COLO668 (cell line): ENCODE results near the gene FBXO22.
"Not testable (repeated sequence)": the region's sequence is repeated elsewhere in the genome, so short reads cannot be mapped to it uniquely, and the experiment has no call there.

Source experiments
- DNase-seq: peaks from one replicate; lab custom pipeline; 2025; ENCODE audit not compliant: unreplicated experiment; lab: John Stamatoyannopoulos, UW

Gene FBXO22

GRCh38 chr15:75903331-75904239, at the start of gene FBXO22:
Gene FBXO22, plus strand, starts transcription at chr15:75903878. Its CDS starts 86 bp downstream, at chr15:75903964.
- peak; percentile 95 for DNase-seq

DNA sequence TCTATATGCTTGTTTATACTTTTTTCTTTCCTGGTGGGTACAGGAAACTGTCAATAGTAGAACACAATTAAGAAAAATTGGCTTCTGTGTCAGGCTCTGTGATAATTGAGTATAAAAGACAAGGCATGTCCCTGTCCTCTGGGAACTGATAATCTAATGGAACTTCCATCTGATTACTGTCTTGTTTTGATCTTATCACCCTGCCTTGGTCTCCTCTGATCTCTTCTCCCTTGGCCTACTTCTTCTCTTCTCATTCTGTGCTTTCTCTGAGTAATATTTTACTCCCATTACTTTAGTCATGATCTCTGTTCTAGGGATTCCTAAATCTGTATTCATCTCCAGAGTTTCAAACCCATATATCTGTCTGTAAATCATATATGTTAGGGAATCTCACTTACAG, 45.8 kb upstream of the FBXO22 start:
- DNase-seq: no peak

GRCh38 chr15:75861750-75862402, 41.8 kb upstream of the FBXO22 start:
- no peak for DNase-seq

DNA sequence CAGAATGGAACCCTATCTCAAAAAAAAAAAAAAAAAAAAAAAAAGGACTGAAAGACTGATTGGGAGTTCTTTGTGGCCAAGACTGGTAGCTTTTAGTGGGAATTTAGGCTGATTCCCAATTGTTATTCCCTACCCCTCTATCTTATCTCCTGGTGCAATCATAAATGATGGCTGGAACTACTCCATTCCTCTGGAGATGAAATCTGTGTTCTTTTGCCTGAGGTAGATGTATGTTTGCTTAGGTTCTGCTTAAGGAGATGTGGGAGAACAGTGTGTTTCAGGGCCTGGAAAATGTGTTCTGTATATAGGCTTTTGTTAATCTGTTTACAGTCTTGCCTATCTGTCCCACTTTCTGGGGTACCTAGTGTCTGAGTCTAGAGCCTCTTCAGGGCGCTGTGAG, 40.9 kb upstream of the FBXO22 start:
- DNase-seq: no peak

- no peak for DNase-seq
Measured at GRCh38 chr15:75864213-75865059, 39.2 kb upstream of the FBXO22 start.

DNA sequence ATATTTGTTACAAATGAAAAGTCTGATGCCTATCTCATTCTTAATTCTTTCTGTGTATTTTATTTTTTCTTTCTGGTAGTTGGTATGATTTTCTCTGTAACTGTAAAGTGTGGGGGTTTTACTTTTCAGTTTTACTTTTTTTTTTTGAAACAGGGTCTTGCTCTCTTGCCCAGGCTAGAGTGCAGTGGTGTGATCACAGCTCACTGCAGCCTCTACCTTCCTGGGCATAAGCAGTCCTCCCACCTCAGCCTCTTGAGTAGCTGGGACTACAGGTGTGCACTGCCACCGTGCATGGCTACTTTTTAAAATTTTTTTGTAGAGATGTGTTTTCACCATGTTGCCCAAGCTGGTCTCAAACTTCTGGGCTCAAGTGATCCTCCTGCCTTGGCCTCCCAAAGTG, 37.6 kb upstream of the FBXO22 start:
- DNase-seq: not testable (repeated sequence)

DNA sequence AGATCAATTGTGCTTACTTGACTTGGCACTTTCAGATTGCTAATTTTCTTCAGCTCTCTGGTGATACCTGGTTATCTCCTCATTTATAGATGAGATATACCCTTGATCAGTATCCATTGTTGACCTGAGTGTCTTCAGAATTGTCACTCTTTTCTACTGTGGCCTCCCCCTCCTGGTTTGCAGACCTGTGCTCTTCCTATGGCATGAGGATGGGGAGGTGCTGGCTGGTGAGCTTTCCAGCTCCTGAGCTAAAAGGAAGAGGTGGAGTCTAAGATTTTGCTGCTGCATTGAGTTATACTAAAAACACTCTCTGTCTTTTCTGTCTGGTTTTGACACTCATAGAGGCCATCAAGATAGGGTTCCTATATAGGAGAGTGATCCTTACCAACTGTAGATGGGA, 36.8 kb upstream of the FBXO22 start:
- no peak for DNase-seq

GRCh38 chr15:75867449-75867848, 36.2 kb upstream of the FBXO22 start:
- no peak for DNase-seq

DNA sequence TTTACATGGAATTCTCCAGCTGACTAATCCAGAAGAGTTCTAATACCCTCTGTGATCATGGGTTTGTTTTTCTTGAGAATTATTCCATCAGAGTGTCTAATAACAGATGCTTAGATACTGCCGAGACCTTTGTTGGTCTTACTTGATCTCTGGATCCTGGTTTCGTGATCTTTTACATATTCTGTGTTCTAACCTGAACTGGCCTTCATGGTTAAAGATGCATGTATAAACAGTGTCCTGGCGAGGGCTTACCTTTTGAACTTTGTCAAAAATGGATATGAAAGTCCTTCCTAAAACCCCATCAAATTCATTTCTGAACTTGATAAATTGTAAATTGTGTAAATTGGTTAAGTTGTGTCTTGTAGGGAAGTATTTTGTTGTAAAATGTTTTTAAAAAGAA, 35.7 kb upstream of the FBXO22 start:
- no peak for DNase-seq

GRCh38 chr15:75869446-75869845, 34.2 kb upstream of the FBXO22 start:
- DNase-seq: no peak

DNA sequence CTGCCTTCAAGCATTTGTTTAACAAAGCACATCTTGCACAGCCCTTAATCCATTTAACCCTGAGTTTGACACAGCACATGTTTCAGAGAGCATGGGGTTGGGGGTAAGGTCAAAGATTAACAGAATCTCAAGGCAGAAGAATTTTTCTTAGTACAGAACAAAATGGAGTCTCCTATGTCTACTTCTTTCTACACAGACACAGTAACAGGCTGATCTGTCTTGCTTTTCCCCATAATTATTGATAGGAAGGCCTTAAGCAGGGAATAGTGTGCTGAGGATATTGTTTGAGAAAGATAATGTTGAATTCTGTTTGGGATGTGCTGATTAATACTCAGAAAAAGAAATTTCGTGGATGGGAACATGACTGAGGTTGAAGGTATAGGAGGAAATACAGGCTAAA, 32.1 kb upstream of the FBXO22 start:
- not testable (repeated sequence) for DNase-seq

GRCh38 chr15:75872403-75872990, 31.2 kb upstream of the FBXO22 start:
- no peak for DNase-seq

DNA sequence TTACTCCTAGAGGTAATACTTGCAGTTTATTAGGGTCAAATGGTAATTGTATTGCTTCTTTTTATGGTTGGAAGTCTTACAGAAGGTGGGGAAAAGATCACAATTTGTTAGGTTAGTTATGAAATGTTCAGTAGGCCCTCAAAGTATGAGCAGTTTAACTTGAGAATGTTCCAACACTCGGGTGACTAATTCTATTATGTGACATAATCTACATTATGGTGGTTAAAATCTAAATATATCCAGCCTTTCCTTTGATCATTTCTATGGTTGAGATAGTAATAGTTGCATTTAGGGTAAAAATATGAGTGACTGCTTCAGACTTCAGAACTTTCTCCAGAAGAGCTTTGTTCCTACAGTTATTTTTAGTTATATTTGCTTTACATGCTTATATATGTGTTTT, 19.6 kb upstream of the FBXO22 start:
- DNase-seq: no peak

- peak; percentile 20 for DNase-seq
Measured at GRCh38 chr15:75887178-75887577, 16.5 kb upstream of the FBXO22 start.

DNA sequence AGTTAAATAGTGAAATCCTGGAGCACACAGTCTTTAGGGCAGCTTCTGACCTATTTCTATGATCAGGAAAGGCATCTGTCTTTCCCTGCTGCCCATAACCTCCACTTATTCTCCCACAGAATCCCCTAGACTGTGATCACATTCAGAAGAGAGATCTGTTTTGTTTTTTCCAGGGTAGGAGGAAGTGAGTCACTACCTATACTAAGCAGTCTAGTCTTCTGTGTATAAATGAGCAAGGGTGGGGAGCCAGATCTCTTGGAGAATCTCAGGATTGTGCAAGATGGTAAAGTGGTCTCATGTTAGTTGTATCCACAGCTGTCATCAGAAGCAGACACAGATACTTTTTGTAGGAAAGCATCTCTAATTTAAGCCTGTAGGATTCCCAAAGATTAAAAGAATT, 11.8 kb upstream of the FBXO22 start:
- no peak for DNase-seq

DNA sequence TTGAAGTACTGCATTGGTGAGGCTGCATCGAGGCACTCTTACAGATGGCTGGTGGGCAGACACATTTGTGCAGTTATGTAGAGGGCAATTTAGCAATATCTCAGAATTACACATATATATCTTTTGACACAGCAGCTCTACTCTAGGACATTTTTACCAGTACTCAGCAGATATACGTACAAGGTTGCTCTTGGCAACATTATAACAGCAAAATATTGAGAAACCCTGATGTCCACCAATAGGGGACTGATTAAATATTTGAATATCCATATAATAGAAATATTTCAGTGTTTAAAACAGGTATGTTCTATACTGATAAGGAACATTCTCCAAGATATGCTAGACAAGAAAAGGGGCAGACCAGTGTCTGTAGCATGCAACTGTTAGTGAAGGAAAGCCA, 7.9 kb upstream of the FBXO22 start:
- DNase-seq: no peak

DNA sequence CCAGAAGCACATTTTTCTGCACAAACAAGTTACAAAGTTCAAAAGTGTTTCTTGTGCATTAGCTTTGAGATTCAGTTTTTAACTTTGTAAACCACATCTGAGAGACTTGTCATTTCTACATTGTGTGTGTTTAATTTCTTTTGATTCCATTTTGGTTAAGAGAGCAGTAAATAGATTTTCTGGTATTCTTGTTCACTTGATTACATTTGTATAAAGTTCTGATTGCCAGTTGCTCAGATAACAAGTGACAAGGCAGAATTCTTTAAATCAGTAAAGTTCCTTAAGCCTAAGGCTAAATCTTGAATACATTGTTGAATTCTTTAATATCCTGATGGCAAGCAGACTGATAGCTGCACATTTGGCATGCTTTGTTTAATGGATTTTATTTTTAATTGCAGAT, 3.1 kb upstream of the FBXO22 start:
- DNase-seq: no peak

DNA sequence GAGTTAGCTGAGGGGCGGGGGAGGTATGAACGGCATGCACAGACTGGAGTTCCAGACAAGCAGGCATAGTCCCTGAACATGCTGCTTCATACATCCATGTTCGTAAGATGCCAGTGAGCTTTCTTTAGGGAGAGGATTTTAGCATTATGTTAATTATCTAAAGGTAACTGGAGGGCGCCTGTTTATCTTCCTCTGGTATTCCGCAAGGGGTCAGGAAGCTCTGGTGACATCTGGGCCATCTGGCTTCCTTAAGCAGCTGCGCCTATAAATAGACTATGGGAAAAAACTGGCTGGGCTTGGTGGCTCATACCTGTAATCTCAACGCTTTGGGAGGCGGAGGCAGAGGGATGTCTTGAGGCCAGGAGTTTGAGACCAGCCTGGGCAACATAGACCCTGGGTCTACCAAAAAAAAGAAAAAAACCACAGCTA, 1.5 kb upstream of the FBXO22 start:
- DNase-seq: no peak

DNA sequence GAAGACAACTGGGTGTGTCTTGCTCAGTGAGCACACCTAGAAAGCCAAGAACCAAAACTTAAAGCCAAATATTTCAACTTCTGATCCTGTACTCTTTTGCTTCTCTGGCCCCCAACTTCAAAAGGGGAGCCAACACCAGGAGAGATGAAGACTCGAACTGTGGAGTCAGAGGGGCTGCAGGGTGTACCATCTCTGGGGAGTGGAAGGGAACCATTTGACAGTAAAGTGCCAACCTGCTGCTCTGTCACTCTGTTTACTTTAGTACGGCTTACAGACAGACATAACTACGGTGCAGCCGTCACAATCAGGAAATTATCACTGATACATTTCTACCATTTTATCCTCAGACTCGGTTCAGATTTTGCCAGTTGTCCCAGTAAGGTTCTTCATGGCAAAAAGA, 1.6 kb downstream of the FBXO22 start:
- DNase-seq: no peak

- DNase-seq: not testable (repeated sequence)
Measured at GRCh38 chr15:75910355-75910754, 6.7 kb downstream of the FBXO22 start.

DNA sequence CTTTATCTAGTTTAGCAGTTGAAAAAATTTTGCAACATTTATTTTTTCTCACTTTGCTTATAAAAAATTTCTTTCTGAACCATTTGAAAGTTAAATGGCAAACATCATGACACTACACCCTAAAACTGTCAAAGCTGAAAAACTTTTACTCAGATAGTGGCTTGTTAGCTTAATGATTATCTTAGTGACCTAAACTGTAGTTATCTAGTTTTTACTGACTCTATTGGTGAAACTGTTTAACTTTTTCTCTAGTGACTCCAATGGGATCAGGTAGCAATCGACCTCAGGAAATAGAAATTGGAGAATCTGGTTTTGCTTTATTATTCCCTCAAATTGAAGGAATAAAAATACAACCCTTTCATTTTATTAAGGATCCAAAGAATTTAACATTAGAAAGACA, 13.3 kb downstream of the FBXO22 start:
- DNase-seq: no peak
